ENCODE measurements around the gene ATXN7L2.

- TF ChIP-seq POLR2AphosphoS5 (IDR thresholded peaks at IDR 0.05; ENCODE audit: insufficient read depth in 1 of 2, low read depth in 1 of 2) = no peak
- TF ChIP-seq CTCF (IDR thresholded peaks at IDR 0.05) = no peak
- TF ChIP-seq POLR2A (IDR thresholded peaks at IDR 0.05) = no peak
Measured at GRCh38 chr1:109492779-109493178, 9.1 kb downstream of the ATXN7L2 start.
